Mucosa of gallbladder (tissue), 1 donor: ENCODE results near the gene SYNPO. TPM values are rescaled to one million over a fixed set of nuclear protein-coding genes. Genes with fewer than 3 reads are reported as not detected.

Source experiments
- DNase-seq: peaks from one replicate; pipeline ENCODE4 v3.0.0-alpha.2; 2020; ENCODE audit warnings: low spot score
- total RNA-seq: library from RNA; stranded (reverse); gene quantifications from one replicate; pipeline ENCODE4 v1.2.1, GENCODE V29; 2021
- donor health status: DM: no; HTN: no; CAD: no.

Gene SYNPO
- total RNA-seq, 1 donor from 2014 or later, result 123 TPM

- no peak for DNase-seq
These were observed 14.4 kb upstream of the SYNPO start for GRCh38 chr5:150625831-150626746.

GRCh38 chr5:150626853-150627276, 13.6 kb upstream of the SYNPO start:
- peak; percentile 64 for DNase-seq

- no peak for DNase-seq
These were observed 12.5 kb upstream of the SYNPO start for GRCh38 chr5:150627731-150628545.

GRCh38 chr5:150628936-150629485, 11.4 kb upstream of the SYNPO start:
- no peak for DNase-seq

GRCh38 chr5:150630016-150630415, 10.4 kb upstream of the SYNPO start:
- DNase-seq, result no peak

- no peak for DNase-seq
These were observed 9.8 kb upstream of the SYNPO start for GRCh38 chr5:150630461-150631325.

GRCh38 chr5:150631326-150631701, 9.1 kb upstream of the SYNPO start:
- DNase-seq, result no peak

GRCh38 chr5:150632305-150633160, 7.9 kb upstream of the SYNPO start:
- no peak for DNase-seq

GRCh38 chr5:150633429-150633828, 7.0 kb upstream of the SYNPO start:
- no peak for DNase-seq

- peak; percentile 70 for DNase-seq
These were observed 3.8 kb upstream of the SYNPO start for GRCh38 chr5:150636391-150637244.

GRCh38 chr5:150637245-150638052, 3.0 kb upstream of the SYNPO start:
- peak; percentile 53 for DNase-seq

GRCh38 chr5:150638053-150638444, 2.4 kb upstream of the SYNPO start:
- DNase-seq, result no peak

- DNase-seq, result no peak
These were observed 1.7 kb upstream of the SYNPO start for GRCh38 chr5:150638488-150639376.

GRCh38 chr5:150639377-150639692, 1.1 kb upstream of the SYNPO start:
- no peak for DNase-seq

GRCh38 chr5:150639751-150640150, 709 bp upstream of the SYNPO start:
- no peak for DNase-seq

GRCh38 chr5:150641006-150641570, 628 bp downstream of the SYNPO start:
- DNase-seq, result peak; percentile 39

- no peak for DNase-seq
These were observed 1.5 kb downstream of the SYNPO start for GRCh38 chr5:150641824-150642566.
